Measurements from ENCODE around the gene KRTAP10-10. TPM values are rescaled to one million over a fixed set of nuclear protein-coding genes. Genes with fewer than 3 reads are reported as not detected.
"Not testable (repeated sequence)": the region's sequence is repeated elsewhere in the genome, so short reads cannot be mapped to it uniquely, and the experiment has no call there.

Gene KRTAP10-10
- total RNA-seq, 1 experiment from 2014 or later, result not detected

DNA sequence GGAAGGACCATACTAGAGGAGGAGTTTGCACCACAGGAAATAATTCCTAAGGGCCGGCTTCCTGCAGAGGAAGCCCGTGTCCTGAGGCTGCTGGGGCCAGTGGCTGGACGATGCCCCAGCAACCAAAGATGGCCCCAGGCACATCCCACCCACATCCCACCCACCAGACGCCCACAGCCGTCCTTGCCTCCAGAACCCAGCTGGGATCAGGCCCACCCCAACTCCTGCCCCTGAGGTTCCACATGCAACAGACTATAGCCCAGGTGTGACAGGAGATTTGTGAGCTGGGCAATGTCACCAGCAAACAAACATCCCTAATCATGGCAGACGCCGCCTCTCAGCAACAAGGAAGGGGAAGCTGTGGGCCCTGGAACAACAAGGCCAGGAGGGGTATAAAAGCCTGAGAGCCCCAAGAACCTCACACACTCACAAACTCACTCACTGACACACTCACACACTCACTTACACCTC lies 10.4 kb upstream of the KRTAP10-10 start, which contains the start of gene KRTAP10-9:
Gene KRTAP10-9, plus strand, starts transcription at position 421 of the 471 bp plus-strand sequence. CDS start 79 bp downstream, outside the sequence.
- CTCF ChIA-PET, result no interaction called here

DNA sequence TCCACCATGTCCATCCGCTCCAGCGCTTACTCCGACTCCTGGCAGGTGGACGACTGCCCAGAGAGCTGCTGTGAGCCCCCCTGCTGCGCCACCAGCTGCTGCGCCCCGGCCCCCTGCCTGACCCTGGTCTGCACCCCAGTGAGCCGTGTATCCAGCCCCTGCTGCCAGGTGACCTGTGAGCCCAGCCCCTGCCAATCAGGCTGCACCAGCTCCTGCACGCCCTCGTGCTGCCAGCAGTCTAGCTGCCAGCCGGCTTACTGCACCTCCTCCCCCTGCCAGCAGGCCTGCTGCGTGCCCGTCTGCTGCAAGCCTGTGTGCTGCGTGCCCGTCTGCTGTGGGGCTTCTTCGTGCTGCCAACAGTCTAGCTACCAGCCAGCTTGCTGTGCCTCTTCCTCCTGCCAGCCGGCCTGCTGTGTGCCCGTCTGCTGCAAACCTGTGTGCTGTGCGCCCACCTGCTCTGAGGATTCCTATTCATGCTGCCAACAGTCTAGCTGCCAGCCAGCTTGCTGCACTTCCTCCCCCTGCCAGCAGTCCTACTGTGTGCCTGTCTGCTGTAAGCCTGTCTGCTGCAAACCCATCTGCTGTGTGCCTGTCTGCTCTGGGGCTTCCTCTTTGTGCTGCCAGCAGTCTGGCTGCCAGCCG lies 9.9 kb upstream of the KRTAP10-10 start:
- H3K9me3 Mint-ChIP-seq (ENCODE audit: unreplicated experiment), result peaks cover 56% of the 10 kb centered on the region
- BruUV-seq (replicated peaks); intact Hi-C loops (cut with micrococcal nuclease; ENCODE audit: unreplicated experiment); DNase-seq; H3K36me3 Mint-ChIP-seq (ENCODE audit: insufficient read depth, unreplicated experiment); H3K4me1 Mint-ChIP-seq (ENCODE audit: low read depth, unreplicated experiment); POLR2A ChIA-PET; H3K36me3 ChIP-seq (ENCODE audit: control insufficient read depth, insufficient read depth, low read length); H3K27me3 ChIP-seq (replicated peaks; ENCODE audit: control insufficient read depth, insufficient read depth, low read length); H3K27me3 Mint-ChIP-seq (ENCODE audit: insufficient read depth, unreplicated experiment); H3K27ac Mint-ChIP-seq (ENCODE audit: unreplicated experiment); H3K4me1 ChIP-seq; H3K4me3 ChIP-seq (ENCODE audit: low read depth, low read length); H3K4me3 Mint-ChIP-seq (ENCODE audit: unreplicated experiment): not testable (repeated sequence)
- CTCF ChIA-PET, result interaction anchor here (0.6 kb wide), 1 partner anchor 77 kb away, joined by 3 read pairs; no protein-coding TSS in a partner anchor
- peaks cover 22% of the 10 kb centered on the region for H3K9me3 ChIP-seq

More for the DNA sequence above, 10.4 kb upstream of the KRTAP10-10 start, which contains the start of gene KRTAP10-9:
- Histone ChIP-seq H3K27me3 (replicated peaks; ENCODE audit: control insufficient read depth, insufficient read depth, low read length) (no peaks in the 10 kb centered on the region), H3K4me1 (no peaks in the 10 kb centered on the region), H3K36me3 (ENCODE audit: control insufficient read depth, insufficient read depth, low read length) (no peaks in the 10 kb centered on the region), H3K9me3 (peaks cover 16% of the 10 kb centered on the region; the same call in 1 of the 2 replicates), H3K4me3 (ENCODE audit: low read depth, low read length) (no peak within 1 kb of the TSS)
- DNase-seq, result no peak
- intact Hi-C loops (cut with micrococcal nuclease; ENCODE audit: unreplicated experiment), result no loop called here
- Mint-ChIP-seq H3K9me3 (ENCODE audit: unreplicated experiment) (peaks cover 53% of the 10 kb centered on the region), H3K27ac (ENCODE audit: unreplicated experiment) (no peak within 1 kb of the TSS), H3K27me3 (ENCODE audit: insufficient read depth, unreplicated experiment) (no peaks in the 10 kb centered on the region), H3K4me3 (ENCODE audit: unreplicated experiment) (no peak within 1 kb of the TSS), H3K4me1 (ENCODE audit: low read depth, unreplicated experiment) (no peaks in the 10 kb centered on the region), H3K36me3 (ENCODE audit: insufficient read depth, unreplicated experiment) (no peaks in the 10 kb centered on the region)
- POLR2A ChIA-PET, result no interaction called here
- TF ChIP-seq CTCF (IDR thresholded peaks at IDR 0.05; ENCODE audit: insufficient read depth in 1 of 2, low read depth in 1 of 2, low read length in 1 of 2, severe bottlenecking in 1 of 2, unreplicated experiment in 1 of 2), result no peak
- no TSS peak for BruUV-seq (replicated peaks)

- CTCF ChIA-PET, result interaction anchor here (0.6 kb wide), 1 partner anchor 77 kb away, joined by 3 read pairs; no protein-coding TSS in a partner anchor
- H3K4me1 ChIP-seq; H3K4me3 Mint-ChIP-seq (ENCODE audit: unreplicated experiment); H3K4me1 Mint-ChIP-seq (ENCODE audit: low read depth, unreplicated experiment); H3K4me3 ChIP-seq (ENCODE audit: low read depth, low read length); H3K36me3 ChIP-seq (ENCODE audit: control insufficient read depth, insufficient read depth, low read length); H3K27me3 Mint-ChIP-seq (ENCODE audit: insufficient read depth, unreplicated experiment); H3K27ac Mint-ChIP-seq (ENCODE audit: unreplicated experiment); POLR2A ChIA-PET; intact Hi-C loops (cut with micrococcal nuclease; ENCODE audit: unreplicated experiment); BruUV-seq (replicated peaks); DNase-seq; H3K27me3 ChIP-seq (replicated peaks; ENCODE audit: control insufficient read depth, insufficient read depth, low read length); H3K36me3 Mint-ChIP-seq (ENCODE audit: insufficient read depth, unreplicated experiment): not testable (repeated sequence)
- peaks cover 27% of the 10 kb centered on the region for H3K9me3 ChIP-seq
- peaks cover 55% of the 10 kb centered on the region for H3K9me3 Mint-ChIP-seq (ENCODE audit: unreplicated experiment)
Observed at GRCh38 chr21:44627831-44628233, 9.3 kb upstream of the KRTAP10-10 start.

GRCh38 chr21:44628707-44629391 lies 8.3 kb upstream of the KRTAP10-10 start:
- Mint-ChIP-seq H3K27ac (ENCODE audit: unreplicated experiment) (no peak overlapping the region), H3K4me3 (ENCODE audit: unreplicated experiment) (no peak overlapping the region), H3K27me3 (ENCODE audit: insufficient read depth, unreplicated experiment) (peaks cover 2% of the 10 kb centered on the region), H3K4me1 (ENCODE audit: low read depth, unreplicated experiment) (no peaks in the 10 kb centered on the region), H3K36me3 (ENCODE audit: insufficient read depth, unreplicated experiment) (no peaks in the 10 kb centered on the region), H3K9me3 (ENCODE audit: unreplicated experiment) (peaks cover 55% of the 10 kb centered on the region)
- BruUV-seq (replicated peaks), result no TSS peak
- Histone ChIP-seq H3K9me3 (peaks cover 21% of the 10 kb centered on the region), H3K4me1 (no peaks in the 10 kb centered on the region), H3K4me3 (ENCODE audit: low read depth, low read length) (no peak overlapping the region), H3K27me3 (replicated peaks; ENCODE audit: control insufficient read depth, insufficient read depth, low read length) (no peaks in the 10 kb centered on the region), H3K36me3 (ENCODE audit: control insufficient read depth, insufficient read depth, low read length) (no peaks in the 10 kb centered on the region)
- intact Hi-C loops (cut with micrococcal nuclease; ENCODE audit: unreplicated experiment), result no loop called here
- no peak for TF ChIP-seq CTCF (IDR thresholded peaks at IDR 0.05; ENCODE audit: insufficient read depth in 1 of 2, low read depth in 1 of 2, low read length in 1 of 2, severe bottlenecking in 1 of 2, unreplicated experiment in 1 of 2)
- ChIA-PET POLR2A (no interaction called here), CTCF (no interaction called here)
- DNase-seq, result no peak
